LNCaP clone FGC (cell line): ENCODE results near the gene TMEM31.

Experiments used
- DNase-seq: peaks from one replicate; pipeline ENCODE4 v3.0.0-alpha.2; 2011; ENCODE audit warnings: low read depth
- H3K4me3 ChIP-seq: 2 replicates; pipeline ENCODE4 v1.5.1; 2011; ENCODE audit warnings: mild to moderate bottlenecking, low read depth, low read length, control low read depth
- TF ChIP-seq, protein P1 (sequence below): IDR thresholded peaks from 2 replicates; pipeline ENCODE4 v1.5.1; 2012; ENCODE audit warnings: mild to moderate bottlenecking; ENCODE audit not compliant: control insufficient read depth, insufficient read depth; ENCODE audit errors: extremely low read depth

TMEM31 gene

DNA sequence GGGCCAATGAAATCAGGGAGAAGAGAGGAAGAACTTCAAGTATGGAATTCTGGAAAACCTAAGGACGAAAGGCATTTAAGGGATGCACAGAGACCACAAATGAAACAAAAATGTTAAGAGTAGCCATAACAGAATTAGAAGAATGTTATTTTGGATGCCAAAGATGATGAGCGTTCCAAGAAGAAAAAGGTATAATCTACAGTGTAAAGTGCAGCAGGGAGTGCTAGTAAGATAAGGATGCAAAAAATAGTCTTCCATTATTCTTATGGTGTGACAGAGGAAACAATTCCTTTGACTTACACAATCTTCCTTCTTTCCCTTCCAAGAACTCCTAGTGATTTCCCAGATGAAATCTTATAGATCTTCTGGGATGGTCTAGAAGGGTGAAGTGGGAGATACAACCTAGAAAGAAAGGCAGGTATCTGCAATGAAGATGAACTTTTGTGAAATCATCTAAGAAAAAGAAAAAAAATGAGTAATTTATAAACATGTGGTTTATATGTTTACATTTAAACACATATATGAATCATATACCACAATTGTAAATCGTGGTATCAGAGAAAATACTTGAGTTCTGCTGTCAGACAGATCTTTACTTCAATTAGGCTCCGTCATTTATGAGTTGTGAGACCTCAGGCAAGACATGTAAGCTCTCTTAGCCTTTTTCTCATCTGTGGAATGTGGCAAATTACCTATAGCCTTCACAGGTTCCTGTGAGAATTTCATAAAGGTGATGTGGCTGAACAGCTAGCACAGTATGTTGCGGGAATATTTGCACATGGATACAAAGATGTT is 32.3 kb upstream of the TMEM31 start:
- DNase-seq, result no peak
- TF ChIP-seq, protein P1, sequence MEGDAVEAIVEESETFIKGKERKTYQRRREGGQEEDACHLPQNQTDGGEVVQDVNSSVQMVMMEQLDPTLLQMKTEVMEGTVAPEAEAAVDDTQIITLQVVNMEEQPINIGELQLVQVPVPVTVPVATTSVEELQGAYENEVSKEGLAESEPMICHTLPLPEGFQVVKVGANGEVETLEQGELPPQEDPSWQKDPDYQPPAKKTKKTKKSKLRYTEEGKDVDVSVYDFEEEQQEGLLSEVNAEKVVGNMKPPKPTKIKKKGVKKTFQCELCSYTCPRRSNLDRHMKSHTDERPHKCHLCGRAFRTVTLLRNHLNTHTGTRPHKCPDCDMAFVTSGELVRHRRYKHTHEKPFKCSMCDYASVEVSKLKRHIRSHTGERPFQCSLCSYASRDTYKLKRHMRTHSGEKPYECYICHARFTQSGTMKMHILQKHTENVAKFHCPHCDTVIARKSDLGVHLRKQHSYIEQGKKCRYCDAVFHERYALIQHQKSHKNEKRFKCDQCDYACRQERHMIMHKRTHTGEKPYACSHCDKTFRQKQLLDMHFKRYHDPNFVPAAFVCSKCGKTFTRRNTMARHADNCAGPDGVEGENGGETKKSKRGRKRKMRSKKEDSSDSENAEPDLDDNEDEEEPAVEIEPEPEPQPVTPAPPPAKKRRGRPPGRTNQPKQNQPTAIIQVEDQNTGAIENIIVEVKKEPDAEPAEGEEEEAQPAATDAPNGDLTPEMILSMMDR, result no peak
- no peak overlapping the region for H3K4me3 ChIP-seq

DNA sequence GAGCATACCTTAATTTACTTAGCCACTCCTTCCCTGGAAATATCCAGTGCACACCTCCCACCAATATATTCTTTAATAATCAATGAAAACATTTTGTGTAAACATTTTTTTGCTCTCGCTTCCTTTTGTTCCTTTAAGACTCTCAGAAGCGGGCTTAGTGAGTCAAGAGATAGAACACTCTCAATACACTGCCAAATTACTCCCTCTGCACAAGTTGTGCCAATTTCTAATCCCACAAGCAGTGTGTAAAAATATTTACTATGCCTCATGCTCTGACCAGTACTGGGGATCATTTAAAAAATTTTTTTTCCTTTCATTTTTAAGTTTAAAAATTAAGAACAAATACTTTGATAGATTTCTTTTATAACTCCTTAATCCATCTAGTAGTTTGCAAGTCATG is 29.3 kb upstream of the TMEM31 start:
- no peak for DNase-seq
- no peak overlapping the region for H3K4me3 ChIP-seq
- TF ChIP-seq, protein P1, result no peak

DNA sequence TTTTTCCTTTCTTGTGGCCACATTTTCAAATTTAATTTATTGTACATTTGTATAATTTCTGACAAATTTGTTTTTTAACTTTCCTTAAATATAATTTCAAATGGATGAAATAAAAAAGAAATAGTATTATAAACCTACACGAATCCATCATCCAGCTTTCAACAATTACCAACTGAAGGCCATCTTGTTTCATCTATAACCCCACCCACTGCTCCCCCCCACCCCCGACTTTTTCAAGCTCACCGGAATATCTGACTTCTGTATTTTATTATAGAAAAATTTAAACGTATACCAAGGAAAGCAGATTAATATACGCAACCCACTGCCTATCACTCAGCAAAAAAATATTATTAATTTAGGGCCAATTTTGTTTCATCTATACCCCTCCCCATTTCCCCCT is 25.3 kb upstream of the TMEM31 start:
- DNase-seq, result no peak
- H3K4me3 ChIP-seq, result peak overlapping the region; percentile 89
- TF ChIP-seq, protein P1, result no peak

DNA sequence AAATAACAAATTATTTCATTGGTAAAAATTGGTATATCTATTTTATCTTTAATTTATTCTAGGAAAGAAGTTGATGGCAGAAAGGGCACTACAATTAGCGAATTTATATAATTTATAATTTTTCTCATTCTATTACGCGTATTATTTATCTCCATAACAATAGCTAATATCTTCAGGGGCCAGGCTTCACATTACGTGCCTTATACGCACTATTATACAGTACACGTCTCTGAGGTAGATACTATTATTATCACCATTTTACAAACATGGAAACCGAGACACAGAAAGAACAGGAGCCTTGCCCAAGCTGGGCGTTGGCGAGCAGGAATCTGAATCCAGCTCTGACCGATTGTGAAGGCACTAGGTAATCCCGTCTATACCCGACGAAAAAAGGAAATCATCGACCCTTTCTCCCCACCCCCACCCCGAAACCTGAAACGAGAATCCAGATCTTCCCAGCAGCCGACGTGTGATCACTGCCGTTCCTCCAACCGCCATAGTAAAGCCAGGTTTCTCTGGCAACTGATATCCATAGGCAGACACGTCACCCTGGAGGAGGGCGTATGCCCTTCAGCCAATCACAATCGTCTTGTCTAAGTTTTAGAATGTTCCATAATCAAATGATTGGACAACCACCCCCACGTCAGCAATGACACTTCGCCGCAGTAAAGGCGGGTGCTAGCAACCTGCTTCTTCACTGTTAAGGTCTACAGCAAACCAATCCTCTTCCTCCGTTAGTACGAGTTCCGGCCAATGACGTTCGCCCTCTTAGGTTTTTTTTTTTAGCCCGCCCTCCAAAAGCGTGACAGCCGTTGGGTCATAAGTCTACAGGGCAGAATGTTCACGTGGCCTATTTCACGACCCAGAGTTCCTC is 24.3 kb upstream of the TMEM31 start, which contains the start of gene MORF4L2:
MORF4L2 (minus strand) TSS at position 501 of the 874 bp plus-strand sequence. CDS start 9,672 bp downstream, outside the sequence.
- TF ChIP-seq, protein P1, result no peak
- H3K4me3 ChIP-seq, result peak within 1 kb of the TSS; percentile 89
- peak; percentile 98 for DNase-seq

DNA sequence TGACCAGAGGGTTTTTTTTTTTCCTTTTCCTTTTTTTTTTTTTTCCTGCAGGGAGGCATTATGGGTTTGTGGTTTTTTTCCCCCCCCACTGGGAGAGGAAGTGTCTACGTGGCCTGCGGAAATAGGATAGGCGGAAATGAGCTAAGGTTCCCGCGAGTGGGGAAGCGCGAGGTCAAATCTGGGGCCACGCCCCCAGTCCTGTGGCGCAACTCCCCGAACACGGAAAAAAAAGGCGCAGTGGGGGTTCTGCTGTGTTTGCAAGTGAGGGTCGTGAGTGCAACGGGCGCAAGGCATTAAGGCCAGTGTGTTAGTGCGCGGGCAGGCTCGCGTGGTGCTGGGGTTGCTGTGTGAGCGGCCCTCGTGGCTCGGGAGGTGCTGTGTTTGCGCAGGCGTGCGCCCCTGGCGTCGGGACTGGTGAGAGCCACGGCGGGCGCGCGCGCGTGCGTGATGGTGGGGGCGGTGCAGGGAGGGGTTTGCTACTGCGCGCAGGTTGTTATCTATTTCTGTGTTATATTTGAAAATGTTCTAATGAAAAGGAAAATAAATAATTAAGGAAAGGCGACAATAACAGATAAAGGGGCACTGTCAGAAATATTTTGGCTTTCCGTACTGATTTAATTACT is 23.5 kb upstream of the TMEM31 start:
- peak overlapping the region; percentile 89 for H3K4me3 ChIP-seq
- DNase-seq, result peak; percentile 33
- TF ChIP-seq, protein P1, result peak; percentile 52

DNA sequence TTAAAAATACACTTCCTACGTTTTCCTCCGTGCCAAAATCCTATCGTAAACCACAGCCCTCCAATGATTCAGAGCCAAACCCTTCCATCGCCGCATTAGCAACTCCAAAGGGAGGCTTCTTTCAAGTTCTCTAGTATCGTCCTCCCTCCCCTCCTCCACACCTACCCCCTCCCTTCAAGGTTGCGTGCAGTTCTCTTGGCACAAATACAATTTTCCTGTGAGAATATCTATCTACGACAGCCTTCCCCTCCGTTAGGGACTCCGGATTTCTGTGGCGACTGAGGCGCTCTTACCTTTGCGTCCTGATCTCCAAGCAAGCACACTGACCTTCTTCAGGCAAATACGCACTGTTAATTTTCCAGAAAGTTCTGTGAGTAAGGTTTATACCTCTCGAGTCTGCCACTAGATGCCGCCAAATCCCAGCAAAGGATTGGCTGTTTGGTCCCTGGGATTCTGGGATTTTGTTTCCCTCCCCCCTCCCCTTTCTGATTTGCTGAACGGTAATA is 23.0 kb upstream of the TMEM31 start:
- peak overlapping the region; percentile 89 for H3K4me3 ChIP-seq
- TF ChIP-seq, protein P1, result peak; percentile 62
- peak; percentile 48 for DNase-seq
